Stimulated activated CD8-positive, alpha-beta memory T cell treated with anti-CD3 and anti-CD28 coated beads, Interleukin-12 subunit alpha, Interleukin-12 subunit beta, amount 100 ng/mL, for 4 hours (primary cell): ENCODE measurements around the gene EHD2.
A peak's percentile ranks its signal among the peaks of the same experiment; 100 is the strongest.
"Not testable (repeated sequence)": the region's sequence is repeated elsewhere in the genome, so short reads cannot be mapped to it uniquely, and the experiment has no call there.

ENCODE experiments used
- DNase-seq: peaks from one replicate; pipeline ENCODE4 v3.0.0-alpha.2; 2020; ENCODE audit warnings: low read depth

EHD2 gene

DNA sequence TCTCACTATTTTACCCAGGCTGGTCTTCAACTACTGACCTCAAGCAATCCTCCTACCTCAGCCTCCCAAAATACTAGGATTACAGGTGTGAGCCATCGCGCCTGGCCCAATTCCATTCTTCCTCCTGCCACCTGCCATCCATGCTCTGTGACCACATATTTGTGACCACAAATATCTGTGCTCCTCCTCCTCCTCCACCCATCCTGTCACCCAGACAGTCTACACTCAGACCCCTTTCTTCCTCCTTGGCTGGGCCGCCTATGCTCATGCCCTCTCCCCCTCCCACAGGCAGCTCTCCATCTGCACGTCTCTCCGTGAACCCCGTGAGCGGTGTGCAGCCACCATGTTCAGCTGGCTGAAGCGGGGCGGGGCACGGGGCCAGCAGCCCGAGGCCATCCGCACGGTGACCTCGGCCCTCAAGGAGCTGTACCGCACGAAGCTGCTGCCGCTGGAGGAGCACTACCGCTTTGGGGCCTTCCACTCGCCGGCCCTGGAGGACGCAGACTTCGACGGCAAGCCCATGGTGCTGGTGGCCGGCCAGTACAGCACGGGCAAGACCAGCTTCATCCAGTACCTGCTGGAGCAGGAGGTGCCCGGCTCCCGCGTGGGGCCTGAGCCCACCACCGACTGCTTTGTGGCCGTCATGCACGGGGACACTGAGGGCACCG, 3.2 kb downstream of the EHD2 start:
- no peak for DNase-seq

- not testable (repeated sequence) for DNase-seq
These were observed 5.3 kb downstream of the EHD2 start for GRCh38 chr19:47718415-47719046.

- DNase-seq, result no peak
These were observed 6.0 kb downstream of the EHD2 start for GRCh38 chr19:47719047-47719859.

DNA sequence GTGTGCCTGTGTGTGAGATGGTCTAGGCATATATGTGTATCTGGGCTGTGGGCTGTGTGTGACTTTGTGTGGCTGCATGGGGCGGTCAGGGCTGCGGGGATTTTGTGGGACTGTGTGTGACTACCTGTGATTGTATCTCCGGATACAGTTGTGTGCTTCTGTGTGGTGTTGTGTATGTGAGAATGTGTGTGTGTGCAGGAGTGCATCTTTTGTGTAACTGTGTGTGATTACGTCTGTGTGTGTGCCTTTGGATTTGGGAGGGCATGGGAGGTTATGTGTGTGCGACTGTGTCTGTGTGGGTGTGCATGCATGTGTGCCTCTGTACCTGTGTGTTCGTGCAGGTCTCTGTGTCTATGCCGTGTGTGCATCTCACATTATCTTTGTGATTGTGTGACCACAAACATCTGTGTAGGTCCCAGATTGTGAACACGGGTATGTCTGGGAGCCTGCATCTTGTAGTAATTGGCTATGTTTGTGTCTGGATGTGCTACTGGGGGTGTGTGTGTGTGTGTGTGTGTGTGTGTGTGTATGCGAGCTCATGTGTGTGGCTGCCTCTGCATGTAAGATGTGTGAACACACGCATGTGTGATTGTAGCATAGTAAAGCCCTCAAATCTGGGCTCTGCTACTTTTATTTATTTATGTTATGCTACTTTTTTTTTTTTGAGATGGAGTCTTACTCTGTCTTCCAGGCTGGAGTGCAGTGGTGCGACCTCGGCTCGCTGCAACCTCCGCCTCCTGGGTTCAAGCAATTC, 7.6 kb downstream of the EHD2 start:
- DNase-seq, result no peak

GRCh38 chr19:47723581-47723940, 10.3 kb downstream of the EHD2 start:
- DNase-seq, result no peak

GRCh38 chr19:47725759-47726401, 12.7 kb downstream of the EHD2 start:
- no peak for DNase-seq

- DNase-seq, result no peak
These were observed 13.2 kb downstream of the EHD2 start for GRCh38 chr19:47726467-47726866.

GRCh38 chr19:47728295-47728694, 15.1 kb downstream of the EHD2 start:
- DNase-seq, result not testable (repeated sequence)

DNA sequence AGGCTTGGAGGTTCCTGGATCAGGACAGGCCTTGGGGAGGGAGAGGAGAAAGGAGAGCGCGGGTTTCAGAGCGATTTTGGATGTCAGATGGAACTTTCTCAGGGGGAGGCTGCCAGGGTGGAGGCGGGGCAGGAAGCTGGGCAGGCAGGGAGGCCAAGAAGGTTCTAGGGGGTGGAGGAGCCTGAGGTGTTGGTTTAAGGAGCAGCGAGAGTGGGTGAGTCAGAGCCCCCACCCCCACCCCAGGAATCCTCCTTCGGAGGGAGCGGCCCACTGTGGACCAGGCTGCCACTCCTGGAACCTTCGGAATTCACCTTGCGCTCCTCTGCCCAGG, 16.2 kb downstream of the EHD2 start:
- no peak for DNase-seq

DNA sequence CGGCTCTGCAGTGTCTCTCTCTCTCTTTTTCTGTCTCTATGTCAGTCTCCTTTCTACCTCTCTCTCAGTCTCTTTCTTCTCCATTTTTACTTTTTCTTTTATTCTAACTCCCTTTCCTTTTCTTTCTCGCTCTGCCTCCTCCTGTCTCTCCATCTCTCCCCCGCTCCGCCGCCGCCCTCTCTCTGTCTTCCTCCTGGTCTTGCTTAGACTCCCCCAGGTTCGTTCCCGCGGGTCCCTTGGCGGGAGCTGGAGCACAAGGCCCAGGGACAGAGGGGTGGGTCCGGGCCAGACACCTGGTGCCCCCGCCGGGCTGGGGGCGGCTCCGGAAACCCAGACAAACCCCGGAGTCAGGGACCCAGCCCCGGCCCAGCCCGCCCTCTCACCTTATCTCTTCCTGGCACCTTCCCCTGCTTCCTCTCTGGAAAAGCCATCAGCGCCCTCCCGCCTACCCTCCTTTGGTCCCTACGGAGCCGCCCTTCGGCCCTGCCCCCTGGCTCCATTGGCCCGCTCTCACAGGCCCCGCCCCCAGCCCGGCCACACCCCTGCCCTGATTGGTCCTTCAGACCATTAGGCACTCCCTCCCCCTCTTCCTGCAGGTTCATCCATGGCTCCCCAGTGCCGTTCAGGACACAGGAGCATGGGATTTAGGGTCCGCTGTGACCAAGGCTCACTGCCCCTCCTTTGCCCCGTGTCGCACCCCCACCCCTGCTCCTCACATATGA, 16.7 kb downstream of the EHD2 start:
- no peak for DNase-seq

GRCh38 chr19:47730521-47730889, 17.3 kb downstream of the EHD2 start:
- no peak for DNase-seq

DNA sequence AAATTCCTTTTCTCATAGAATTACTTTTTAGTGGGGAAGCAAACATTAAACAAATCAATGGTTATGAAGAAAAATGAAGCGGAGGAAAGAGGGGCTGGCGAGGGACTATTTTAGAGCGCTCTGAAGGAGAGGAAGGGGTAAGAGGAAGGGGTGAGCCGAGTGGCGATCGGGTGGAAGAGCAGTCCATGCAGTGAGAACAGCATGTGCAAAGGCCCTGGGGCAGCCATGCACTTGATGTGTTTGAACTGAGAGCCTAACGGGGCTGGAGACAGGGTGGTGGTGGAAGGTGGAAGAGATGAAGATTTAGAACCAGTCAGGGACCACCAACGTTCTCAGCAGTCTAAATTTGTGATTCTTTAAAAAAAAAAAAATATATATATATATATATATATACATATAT, 17.7 kb downstream of the EHD2 start:
- DNase-seq, result no peak

DNA sequence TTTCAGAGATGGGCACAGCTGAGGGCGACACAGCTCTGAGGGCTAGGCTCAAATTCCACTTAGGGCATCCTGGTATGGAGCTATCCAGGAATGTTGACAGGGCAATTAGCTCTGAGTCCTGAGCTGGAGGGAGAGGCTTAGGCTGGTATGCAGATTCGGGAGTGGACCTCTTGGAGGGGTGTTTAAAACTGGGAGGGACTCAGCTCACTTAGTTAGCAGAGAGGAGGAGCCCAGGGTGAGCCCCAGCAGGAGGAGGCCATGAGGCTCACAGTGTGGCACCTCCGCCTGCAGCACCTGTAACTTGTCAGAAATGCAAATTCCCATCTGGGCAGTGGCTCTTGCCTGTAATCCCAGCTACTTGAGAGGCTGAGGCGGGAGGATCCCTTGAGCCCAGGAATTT, 21.9 kb downstream of the EHD2 start:
- no peak for DNase-seq

- DNase-seq, result no peak
These were observed 27.8 kb downstream of the EHD2 start for GRCh38 chr19:47740866-47741519.

- no peak for DNase-seq
These were observed 28.4 kb downstream of the EHD2 start for GRCh38 chr19:47741544-47742140.

GRCh38 chr19:47742634-47743033, 29.4 kb downstream of the EHD2 start:
- no peak for DNase-seq

DNA sequence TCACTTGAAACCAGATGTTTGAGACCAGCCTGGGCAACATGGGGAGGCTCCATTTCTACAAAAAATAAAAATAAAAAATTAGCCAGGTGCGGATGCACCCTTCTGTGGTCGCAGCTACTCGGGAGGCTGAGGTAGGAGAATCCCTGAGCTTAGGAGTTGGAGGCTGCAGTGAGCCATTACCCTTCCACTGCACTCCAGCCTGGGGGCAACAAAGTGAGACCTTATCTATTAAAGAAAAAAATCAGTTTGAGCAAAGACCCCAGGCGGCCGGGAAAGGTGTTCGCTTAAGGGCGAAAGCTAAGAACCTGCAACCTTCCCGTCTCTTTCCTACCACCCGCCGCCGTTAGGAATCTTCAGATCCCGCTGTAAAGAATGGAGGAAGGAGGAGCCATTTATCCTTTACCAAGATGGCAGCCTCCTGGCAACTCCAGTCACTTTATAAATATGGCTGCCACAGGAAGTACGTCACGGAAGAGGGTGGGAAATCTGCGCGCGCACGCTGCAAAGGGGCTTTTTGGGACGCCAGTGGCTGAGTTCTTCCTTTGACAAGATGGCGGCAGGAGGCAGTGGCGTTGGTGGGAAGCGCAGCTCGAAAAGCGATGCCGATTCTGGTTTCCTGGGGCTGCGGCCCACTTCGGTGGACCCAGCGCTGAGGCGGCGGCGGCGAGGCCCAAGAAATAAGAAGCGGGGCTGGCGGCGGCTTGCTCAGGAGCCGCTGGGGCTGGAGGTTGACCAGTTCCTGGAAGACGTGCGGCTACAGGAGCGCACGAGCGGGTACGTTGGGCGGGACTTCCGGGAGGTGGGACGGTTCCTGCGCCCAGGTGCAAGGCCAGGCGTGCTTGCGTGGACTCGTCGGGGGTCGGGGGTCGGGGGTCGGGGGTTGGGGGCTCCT, 32.0 kb downstream of the EHD2 start, which contains the start of gene NOP53:
TSS of gene NOP53 (plus strand) at position 537 of the 892 bp plus-strand sequence. CDS start at position 551, 14 bp downstream.
- peak; percentile 94 for DNase-seq

GRCh38 chr19:47746129-47746528, 32.9 kb downstream of the EHD2 start:
- not testable (repeated sequence) for DNase-seq

- DNase-seq, result no peak
These were observed 36.1 kb downstream of the EHD2 start for GRCh38 chr19:47749326-47749725.
